Thyroid gland (tissue), 4 donors: ENCODE results near the gene RAI2. TPM values are rescaled to one million over a fixed set of nuclear protein-coding genes. Genes with fewer than 3 reads are reported as not detected.

Experiments
- DNase-seq, 2 donors: peaks; one replicate each; pipeline ENCODE4 v3.0.0-alpha.2; 2019
- H3K27ac ChIP-seq, 3 donors: fragments of 200-600 bp; sonication (generic); 1 replicate in 2 of 3; 2 replicates in 1 of 3; pipeline ENCODE4 v1.5.1; 2016 to 2019; ENCODE audit warnings: mild to moderate bottlenecking in 1 of 3, moderate library complexity in 1 of 3
- H3K27me3 ChIP-seq: fragments of 200-600 bp; sonication (generic); one replicate; pipeline ENCODE4 v1.5.1; 2019
- H3K36me3 ChIP-seq, 2 donors: fragments of 200-600 bp; sonication (generic); one replicate each; pipeline ENCODE4 v1.5.1; 2016 to 2019
- H3K4me1 ChIP-seq, 2 donors: fragments of 200-600 bp; sonication (generic); one replicate each; pipeline ENCODE4 v1.5.1; 2017 to 2019
- H3K4me3 ChIP-seq, 3 donors: fragments of 200-600 bp; sonication (generic); replicated peaks in 1 of 3; 1 replicate in 2 of 3; 2 replicates in 1 of 3; pipeline ENCODE4 v1.5.1; 2016; ENCODE audit warnings: mild to moderate bottlenecking in 1 of 3
- H3K9me3 ChIP-seq: fragments of 200-600 bp; sonication (generic); one replicate; pipeline ENCODE4 v1.5.1; 2017
- POLR2A ChIP-seq, 2 donors: fragments of 450-650 bp; IDR thresholded peaks; one replicate each; pipeline ENCODE4 v1.6.1; 2017; ENCODE audit warnings: antibody characterized with exemption in 2 of 2, mild to moderate bottlenecking in 2 of 2, moderate library complexity in 1 of 2
- WGBS, 2 donors: methylation state at CpG; one replicate each; pipeline ENCODE4 v1.1.5; 2017; 5-methylcytosine and 5-hydroxymethylcytosine counted together
- intact Hi-C: fragments of 100-400 bp; cut with DNase I; formaldehyde crosslinking; loops from one replicate; pipeline ENCODE4 v1.15.1; 2023
- total RNA-seq, 4 donors: library from RNA; depleted of rRNA; stranded (reverse); fragments of >200 nt; gene quantifications; one replicate each; pipeline ENCODE4 v1.2.3, GENCODE V29; 2016
- TF ChIP-seq, protein P1 (sequence below), 6 experiments: fragments of 200-600 bp in 3 of 6; fragments of 450-650 bp in 3 of 6; sonication (generic) in 3 of 6; IDR thresholded peaks; one replicate each; pipeline ENCODE4 v1.5.1; 2016 to 2019; ENCODE audit warnings: antibody characterized with exemption in 6 of 6, mild to moderate bottlenecking in 2 of 6, inconsistent platforms in 1 of 6, moderate library complexity in 1 of 6

Gene RAI2
- total RNA-seq, 4 donors from 2014 or later, result 12.1 to 18.9 (median 12.8) TPM

GRCh38 chrX:17774053-17774452 is 87.0 kb downstream of the RAI2 start:
- H3K27ac ChIP-seq, result no peak overlapping the region
- intact Hi-C loops, result no loop called here

DNA sequence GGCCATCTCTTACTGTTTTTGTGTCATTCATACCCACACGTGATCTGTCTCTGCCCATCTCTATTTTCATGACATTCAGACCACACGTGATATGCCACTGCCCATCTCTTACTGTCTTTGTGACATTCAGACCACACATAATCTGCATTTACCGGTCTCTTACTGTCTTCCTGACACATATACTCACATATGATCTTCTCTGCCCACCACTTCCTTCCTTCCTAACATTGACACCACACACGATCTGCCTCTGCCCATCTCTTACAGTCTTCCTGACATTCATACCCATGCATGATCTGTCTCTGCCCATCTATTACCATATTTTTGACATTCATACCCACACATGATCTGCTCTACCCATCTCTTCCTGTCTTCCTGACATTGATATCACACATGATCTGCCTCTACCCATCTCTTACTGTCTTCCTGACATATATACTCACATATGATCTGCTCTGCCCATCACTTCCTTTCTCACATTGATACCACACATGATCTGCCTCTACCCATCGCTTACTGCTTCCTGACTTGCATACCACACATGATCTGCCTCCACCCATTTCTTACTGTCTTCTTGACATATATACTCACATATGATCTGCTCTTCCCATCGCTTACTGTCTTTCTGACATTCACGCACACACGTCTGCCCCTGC is 87.7 kb downstream of the RAI2 start:
- WGBS, 2 donors, result 80% methylated on average over 8 of the region's 8 CpGs
- H3K27me3 ChIP-seq, result no peaks in the 10 kb centered on the region

More at GRCh38 chrX:17774053-17774452, 87.0 kb downstream of the RAI2 start:
- Histone ChIP-seq H3K4me3 (no peak overlapping the region), H3K27me3 (no peaks in the 10 kb centered on the region), H3K36me3 (no peaks in the 10 kb centered on the region), H3K9me3 (no peaks in the 10 kb centered on the region), H3K4me1 (no peaks in the 10 kb centered on the region)
- 76 to 88% methylated on average over 1 of the region's 1 CpG for WGBS, 2 donors
- TF ChIP-seq, protein P1, sequence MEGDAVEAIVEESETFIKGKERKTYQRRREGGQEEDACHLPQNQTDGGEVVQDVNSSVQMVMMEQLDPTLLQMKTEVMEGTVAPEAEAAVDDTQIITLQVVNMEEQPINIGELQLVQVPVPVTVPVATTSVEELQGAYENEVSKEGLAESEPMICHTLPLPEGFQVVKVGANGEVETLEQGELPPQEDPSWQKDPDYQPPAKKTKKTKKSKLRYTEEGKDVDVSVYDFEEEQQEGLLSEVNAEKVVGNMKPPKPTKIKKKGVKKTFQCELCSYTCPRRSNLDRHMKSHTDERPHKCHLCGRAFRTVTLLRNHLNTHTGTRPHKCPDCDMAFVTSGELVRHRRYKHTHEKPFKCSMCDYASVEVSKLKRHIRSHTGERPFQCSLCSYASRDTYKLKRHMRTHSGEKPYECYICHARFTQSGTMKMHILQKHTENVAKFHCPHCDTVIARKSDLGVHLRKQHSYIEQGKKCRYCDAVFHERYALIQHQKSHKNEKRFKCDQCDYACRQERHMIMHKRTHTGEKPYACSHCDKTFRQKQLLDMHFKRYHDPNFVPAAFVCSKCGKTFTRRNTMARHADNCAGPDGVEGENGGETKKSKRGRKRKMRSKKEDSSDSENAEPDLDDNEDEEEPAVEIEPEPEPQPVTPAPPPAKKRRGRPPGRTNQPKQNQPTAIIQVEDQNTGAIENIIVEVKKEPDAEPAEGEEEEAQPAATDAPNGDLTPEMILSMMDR (IDR thresholded peaks at IDR 0.05), result no peak
- TF ChIP-seq POLR2A (IDR thresholded peaks at IDR 0.05), result no peak
- DNase-seq, result no peak

GRCh38 chrX:17769701-17770269 is 91.3 kb downstream of the RAI2 start:
- intact Hi-C loops, result no loop called here
- Histone ChIP-seq H3K27ac (no peak overlapping the region), H3K36me3 (no peaks in the 10 kb centered on the region), H3K4me3 (no peak overlapping the region), H3K4me1 (no peaks in the 10 kb centered on the region), H3K9me3 (no peaks in the 10 kb centered on the region), H3K27me3 (no peaks in the 10 kb centered on the region)
- TF ChIP-seq, protein P1 (IDR thresholded peaks at IDR 0.05), result no peak
- no peak for TF ChIP-seq POLR2A (IDR thresholded peaks at IDR 0.05)
- 84 to 85% methylated on average over 3 of the region's 3 CpGs for WGBS, 2 donors
- no peak for DNase-seq

More for the DNA sequence above, 87.7 kb downstream of the RAI2 start:
- Histone ChIP-seq H3K4me3 (no peak overlapping the region), H3K9me3 (no peaks in the 10 kb centered on the region), H3K4me1 (no peaks in the 10 kb centered on the region), H3K27ac (no peak overlapping the region), H3K36me3 (no peaks in the 10 kb centered on the region)
- DNase-seq, result no peak
- TF ChIP-seq, protein P1 (IDR thresholded peaks at IDR 0.05), result no peak
- no peak for TF ChIP-seq POLR2A (IDR thresholded peaks at IDR 0.05)
- intact Hi-C loops, result no loop called here

DNA sequence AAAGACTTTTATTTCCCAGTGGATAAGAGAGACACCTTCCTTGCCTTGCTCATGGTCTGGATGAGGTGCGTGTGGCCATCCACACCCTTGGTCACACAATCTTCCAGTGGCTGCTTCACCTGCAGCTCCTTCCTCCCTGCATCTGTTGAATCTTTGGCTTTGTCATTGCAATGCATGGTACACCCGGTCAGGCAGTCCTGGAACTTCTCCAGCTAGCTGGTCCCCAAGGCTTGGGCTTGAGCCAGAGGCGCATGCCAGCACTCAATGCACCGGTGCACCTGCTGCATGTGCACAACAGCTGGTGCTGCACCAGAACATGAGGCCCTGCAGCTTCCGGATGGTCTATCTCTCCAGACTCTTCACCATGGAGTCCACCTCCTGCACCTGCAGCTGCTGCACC is 92.1 kb downstream of the RAI2 start:
- H3K27me3 ChIP-seq, result no peaks in the 10 kb centered on the region
- no peaks in the 10 kb centered on the region for H3K4me1 ChIP-seq
- DNase-seq, result peak; percentile 66 to 73
- H3K27ac ChIP-seq, result no peak overlapping the region
- 25 to 44% methylated on average over 4 to 5 of the region's 5 CpGs for WGBS, 2 donors
- intact Hi-C loops, result no loop called here
- H3K36me3 ChIP-seq, result no peaks in the 10 kb centered on the region
- no peak for TF ChIP-seq POLR2A (IDR thresholded peaks at IDR 0.05)
- TF ChIP-seq, protein P1 (IDR thresholded peaks at IDR 0.05), result no peak
- no peaks in the 10 kb centered on the region for H3K9me3 ChIP-seq
- H3K4me3 ChIP-seq, result no peak overlapping the region

DNA sequence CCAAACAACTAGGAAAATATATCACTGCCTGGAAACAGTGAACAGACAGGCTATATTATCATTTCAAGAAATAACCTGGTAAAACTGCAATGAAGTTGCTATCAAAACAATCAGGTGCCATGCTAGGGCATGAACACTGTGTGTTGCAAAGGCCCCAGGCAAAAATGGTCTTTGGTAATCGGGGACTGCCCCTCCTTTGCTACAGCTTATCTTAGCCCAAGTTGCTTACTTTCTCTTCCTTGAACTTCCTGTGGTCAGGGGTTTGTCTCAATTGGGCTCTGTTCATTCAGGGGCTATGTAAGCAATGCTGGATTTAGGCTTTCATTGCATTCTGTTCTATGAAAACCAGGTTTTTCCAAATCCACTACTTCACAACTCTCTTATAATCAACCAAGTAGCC is 93.4 kb downstream of the RAI2 start:
- DNase-seq, result no peak
- H3K4me1 ChIP-seq, result no peaks in the 10 kb centered on the region
- no peaks in the 10 kb centered on the region for H3K27me3 ChIP-seq
- H3K36me3 ChIP-seq, result no peaks in the 10 kb centered on the region
- WGBS, 2 donors, result 43 to 83% methylated on average over 1 of the region's 1 CpG
- no peak overlapping the region for H3K4me3 ChIP-seq
- intact Hi-C loops, result no loop called here
- TF ChIP-seq, protein P1 (IDR thresholded peaks at IDR 0.05), result no peak
- no peak for TF ChIP-seq POLR2A (IDR thresholded peaks at IDR 0.05)
- H3K27ac ChIP-seq, result no peak overlapping the region
- no peaks in the 10 kb centered on the region for H3K9me3 ChIP-seq
